ENCODE measurements around the gene ADM2. TPM values are rescaled to one million over a fixed set of nuclear protein-coding genes. Genes with fewer than 3 reads are reported as not detected.

The ADM2 gene
- total RNA-seq, 1 donor from 2014 or later: 4.4 TPM

- H3K4me3 ChIP-seq (ENCODE audit: low read depth, low read length): no peak overlapping the region
- no peak for DNase-seq (ENCODE audit: low read depth)
- TF ChIP-seq, protein P1, sequence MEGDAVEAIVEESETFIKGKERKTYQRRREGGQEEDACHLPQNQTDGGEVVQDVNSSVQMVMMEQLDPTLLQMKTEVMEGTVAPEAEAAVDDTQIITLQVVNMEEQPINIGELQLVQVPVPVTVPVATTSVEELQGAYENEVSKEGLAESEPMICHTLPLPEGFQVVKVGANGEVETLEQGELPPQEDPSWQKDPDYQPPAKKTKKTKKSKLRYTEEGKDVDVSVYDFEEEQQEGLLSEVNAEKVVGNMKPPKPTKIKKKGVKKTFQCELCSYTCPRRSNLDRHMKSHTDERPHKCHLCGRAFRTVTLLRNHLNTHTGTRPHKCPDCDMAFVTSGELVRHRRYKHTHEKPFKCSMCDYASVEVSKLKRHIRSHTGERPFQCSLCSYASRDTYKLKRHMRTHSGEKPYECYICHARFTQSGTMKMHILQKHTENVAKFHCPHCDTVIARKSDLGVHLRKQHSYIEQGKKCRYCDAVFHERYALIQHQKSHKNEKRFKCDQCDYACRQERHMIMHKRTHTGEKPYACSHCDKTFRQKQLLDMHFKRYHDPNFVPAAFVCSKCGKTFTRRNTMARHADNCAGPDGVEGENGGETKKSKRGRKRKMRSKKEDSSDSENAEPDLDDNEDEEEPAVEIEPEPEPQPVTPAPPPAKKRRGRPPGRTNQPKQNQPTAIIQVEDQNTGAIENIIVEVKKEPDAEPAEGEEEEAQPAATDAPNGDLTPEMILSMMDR (conservative IDR thresholded peaks at IDR 0.05; ENCODE audit: low read depth, low read length): no peak
Observed at GRCh38 chr22:50446708-50447575, 34.4 kb upstream of the ADM2 start.

GRCh38 chr22:50447576-50448551 lies 33.5 kb upstream of the ADM2 start:
- TF ChIP-seq, protein P1 (conservative IDR thresholded peaks at IDR 0.05; ENCODE audit: low read depth, low read length): no peak
- no peak overlapping the region for H3K4me3 ChIP-seq (ENCODE audit: low read depth, low read length)
- DNase-seq (ENCODE audit: low read depth): no peak

- DNase-seq (ENCODE audit: low read depth): no peak
- H3K4me3 ChIP-seq (ENCODE audit: low read depth, low read length): no peak overlapping the region
- TF ChIP-seq, protein P1 (conservative IDR thresholded peaks at IDR 0.05; ENCODE audit: low read depth, low read length): no peak
Observed at GRCh38 chr22:50452649-50453048, 28.7 kb upstream of the ADM2 start.

GRCh38 chr22:50454556-50455075 lies 26.7 kb upstream of the ADM2 start:
- TF ChIP-seq, protein P1 (conservative IDR thresholded peaks at IDR 0.05; ENCODE audit: low read depth, low read length): no peak
- no peak overlapping the region for H3K4me3 ChIP-seq (ENCODE audit: low read depth, low read length)
- no peak for DNase-seq (ENCODE audit: low read depth)

DNA sequence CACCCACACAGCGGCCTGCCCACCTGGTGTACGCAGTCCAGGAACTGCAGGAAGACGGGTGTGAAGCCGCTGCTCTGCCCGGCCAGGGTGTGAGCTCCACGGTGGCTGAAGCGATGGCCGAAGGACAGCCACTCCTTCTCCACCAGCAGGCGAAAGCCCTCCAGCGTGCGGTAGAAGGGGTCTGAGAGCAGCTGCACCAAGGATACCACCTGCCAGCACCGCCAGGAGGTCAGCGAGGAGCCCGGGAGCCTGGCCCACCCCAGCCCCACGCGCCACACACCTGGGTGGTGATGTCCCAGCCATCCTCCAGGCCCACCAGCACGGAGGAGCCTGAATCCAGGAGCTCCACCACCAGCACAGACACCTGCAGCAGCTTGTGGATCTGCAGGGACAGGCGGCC lies 26.1 kb upstream of the ADM2 start:
- no peak for DNase-seq (ENCODE audit: low read depth)
- TF ChIP-seq, protein P1 (conservative IDR thresholded peaks at IDR 0.05; ENCODE audit: low read depth, low read length): no peak
- no peak overlapping the region for H3K4me3 ChIP-seq (ENCODE audit: low read depth, low read length)

DNA sequence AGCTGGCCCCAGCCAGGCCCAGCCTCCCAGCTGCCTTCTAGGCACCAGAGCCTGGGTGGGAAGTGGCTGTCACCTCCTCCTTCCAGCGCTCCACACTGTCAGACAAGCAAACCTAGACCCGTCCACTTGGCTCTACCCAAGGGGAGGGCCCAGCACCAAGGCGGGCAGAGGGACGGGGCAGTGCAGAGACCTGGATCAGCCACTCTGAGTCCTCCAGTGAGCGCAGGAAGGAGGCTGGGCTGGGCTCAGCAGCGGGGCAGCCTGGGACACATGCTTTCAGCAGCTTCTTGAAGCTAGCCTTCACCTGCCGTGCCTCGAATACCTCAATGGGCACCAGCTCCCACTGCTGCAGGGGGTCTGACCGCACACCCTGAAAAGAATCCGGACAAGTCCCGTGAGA lies 25.3 kb upstream of the ADM2 start:
- TF ChIP-seq, protein P1 (conservative IDR thresholded peaks at IDR 0.05; ENCODE audit: low read depth, low read length): no peak

More for the DNA sequence above, 25.3 kb upstream of the ADM2 start:
- DNase-seq (ENCODE audit: low read depth): no peak
- H3K4me3 ChIP-seq (ENCODE audit: low read depth, low read length): no peak overlapping the region
